H1 (cell line): ENCODE results near the gene ARPP19. TPM values are rescaled to one million over a fixed set of nuclear protein-coding genes. Genes with fewer than 3 reads are reported as not detected.

ENCODE experiments used
- CTCF ChIA-PET: fragments of 300-600 bp; sonication (Branson Sonifier 250); formaldehyde crosslinking; loops from one replicate; lab custom pipeline; 2021; ENCODE audit not compliant: partially characterized antibody; lab: Charles Lee
- POLR2A ChIA-PET: fragments of 300-600 bp; sonication (Branson Sonifier 250); formaldehyde crosslinking; loops from one replicate; lab custom pipeline; 2021; ENCODE audit warnings: inconsistent platforms; ENCODE audit not compliant: partially characterized antibody; lab: Charles Lee
- DNase-seq, 2 experiments: peaks; one replicate each; pipeline versions ENCODE4 v3.0.0 to v3.0.0-alpha.2; 2010 to 2022; ENCODE audit warnings: low spot score in 2 of 2, low read depth in 1 of 2, mixed read lengths in 1 of 2
- FAIRE-seq: peaks from 2 replicates; lab custom pipeline; 2011; peaks lifted over from hg19 to GRCh38; lab: Jason Lieb, UNC
- H2AFZ ChIP-seq: 2 replicates; pipeline ENCODE4 v1.8.1; 2012; ENCODE audit warnings: low read length, inconsistent platforms
- H2AK5ac ChIP-seq: 2 replicates; pipeline ENCODE4 v1.6.1; 2013; ENCODE audit warnings: low read depth, low read length
- H2BK120ac ChIP-seq: replicated peaks from 2 replicates; pipeline ENCODE3; 2013; ENCODE audit warnings: low read depth, low read length, inconsistent platforms
- H2BK12ac ChIP-seq: 2 replicates; pipeline ENCODE4 v1.6.1; 2013; ENCODE audit warnings: low read depth, low read length
- H2BK15ac ChIP-seq: 2 replicates; pipeline ENCODE4 v1.6.1; 2013; ENCODE audit warnings: low read length
- H2BK20ac ChIP-seq: 2 replicates; pipeline ENCODE4 v1.6.1; 2013; ENCODE audit warnings: low read length
- H2BK5ac ChIP-seq: 2 replicates; pipeline ENCODE4 v1.6.1; 2013; ENCODE audit warnings: low read depth, low read length
- H3K14ac ChIP-seq: 2 replicates; pipeline ENCODE4 v1.6.1; 2013; ENCODE audit warnings: inconsistent platforms; ENCODE audit not compliant: insufficient read length
- H3K18ac ChIP-seq: 2 replicates; pipeline ENCODE4 v1.6.1; 2013; ENCODE audit warnings: low read length; ENCODE audit errors: extremely low read depth
- H3K23ac ChIP-seq: 2 replicates; pipeline ENCODE4 v1.6.1; 2013; ENCODE audit warnings: inconsistent platforms; ENCODE audit not compliant: insufficient read length
- H3K23me2 ChIP-seq: 2 replicates; pipeline ENCODE4 v1.6.1; 2013; ENCODE audit warnings: low read depth, low read length
- H3K27ac ChIP-seq: 2 replicates; pipeline ENCODE4 v1.6.1; 2011; ENCODE audit warnings: low read depth, low read length, inconsistent platforms
- H3K27me3 ChIP-seq, 4 experiments: replicated peaks in 1 of 4; 1 replicate in 1 of 4; 2 replicates in 3 of 4; pipeline versions ENCODE4 v1.6.1 to v1.8.1; 2011 to 2013; ENCODE audit warnings: low read length in 3 of 4, mild to moderate bottlenecking in 3 of 4, inconsistent platforms in 2 of 4, mixed read lengths in 2 of 4, moderate library complexity in 1 of 4; ENCODE audit not compliant: control insufficient read depth in 3 of 4, insufficient read depth in 3 of 4; ENCODE audit errors: extremely low read depth in 1 of 4
- H3K36me3 ChIP-seq, 4 experiments: 2 replicates each; pipeline versions ENCODE4 v1.6.1 to v1.8.1; 2011 to 2013; ENCODE audit warnings: mild to moderate bottlenecking in 4 of 4, low read length in 3 of 4, moderate library complexity in 2 of 4, control low read depth in 1 of 4, inconsistent platforms in 1 of 4; ENCODE audit not compliant: insufficient read depth in 4 of 4, control insufficient read depth in 2 of 4
- H3K4ac ChIP-seq: replicated peaks from 2 replicates; pipeline ENCODE3; 2013; ENCODE audit warnings: low read length, low read depth, mixed read lengths, inconsistent platforms; ENCODE audit not compliant: insufficient read length
- H3K4me1 ChIP-seq, 4 experiments: replicated peaks in 1 of 4; 1 replicate in 1 of 4; 2 replicates in 3 of 4; pipeline versions ENCODE4 v1.6.1 to v1.8.1; 2011 to 2013; ENCODE audit warnings: low read length in 3 of 4, inconsistent platforms in 2 of 4, mixed read lengths in 1 of 4; ENCODE audit not compliant: insufficient read depth in 4 of 4, control insufficient read depth in 3 of 4
- H3K4me2 ChIP-seq, 2 experiments: 2 replicates each; pipeline versions ENCODE4 v1.6.1 to v1.8.1; 2011 to 2013; ENCODE audit warnings: low read depth in 2 of 2, low read length in 2 of 2, control low read depth in 1 of 2, inconsistent platforms in 1 of 2, mild to moderate bottlenecking in 1 of 2; ENCODE audit not compliant: insufficient read depth in 1 of 2
- H3K4me3 ChIP-seq, 4 experiments: fragments of 200-600, 300-600 bp in 1 of 4; sonication (generic), shearing (Covaris generic), sonication (Bioruptor Twin) in 1 of 4; 2 replicates each; pipeline versions ENCODE4 v1.5.1 to v1.8.1; 2011 to 2016; ENCODE audit warnings: low read length in 4 of 4, low read depth in 3 of 4, control low read depth in 2 of 4, inconsistent platforms in 2 of 4, mild to moderate bottlenecking in 2 of 4, mixed read lengths in 1 of 4, moderate library complexity in 1 of 4; ENCODE audit not compliant: insufficient read depth in 2 of 4; ENCODE audit errors: extremely low read depth in 1 of 4
- H3K56ac ChIP-seq: replicated peaks from 2 replicates; pipeline ENCODE3; 2013; ENCODE audit warnings: low read depth, mild to moderate bottlenecking, mixed read lengths, low read length, inconsistent platforms; ENCODE audit not compliant: insufficient read length
- H3K79me1 ChIP-seq: 2 replicates; pipeline ENCODE4 v1.6.1; 2013; ENCODE audit warnings: low read depth, low read length, control low read depth
- H3K79me2 ChIP-seq, 2 experiments: 2 replicates each; pipeline versions ENCODE4 v1.6.1 to v1.8.1; 2012 to 2013; ENCODE audit warnings: low read length in 2 of 2, mild to moderate bottlenecking in 2 of 2, inconsistent platforms in 1 of 2; ENCODE audit not compliant: insufficient read depth in 2 of 2, control insufficient read depth in 1 of 2
- H3K9ac ChIP-seq, 4 experiments: replicated peaks in 1 of 4; 1 replicate in 1 of 4; 2 replicates in 3 of 4; pipeline versions ENCODE4 v1.6.1 to v1.8.1; 2011 to 2013; ENCODE audit warnings: low read depth in 3 of 4, low read length in 3 of 4, control low read depth in 2 of 4, mild to moderate bottlenecking in 2 of 4, moderate library complexity in 2 of 4, inconsistent platforms in 1 of 4; ENCODE audit errors: extremely low read depth in 1 of 4
- H3K9me3 ChIP-seq, 2 experiments: 2 replicates each; pipeline versions ENCODE4 v1.6.1 to v1.8.1; 2012 to 2013; ENCODE audit warnings: mild to moderate bottlenecking in 2 of 2, moderate library complexity in 2 of 2, control low read depth in 1 of 2, inconsistent platforms in 1 of 2, low read depth in 1 of 2, low read length in 1 of 2, mixed read lengths in 1 of 2; ENCODE audit not compliant: insufficient read depth in 2 of 2
- H4K20me1 ChIP-seq, 2 experiments: replicated peaks in 1 of 2; 2 replicates each; pipeline versions ENCODE3 to v1.8.1; 2011 to 2013; ENCODE audit warnings: inconsistent platforms in 2 of 2, low read length in 2 of 2, mild to moderate bottlenecking in 1 of 2; ENCODE audit not compliant: insufficient read depth in 2 of 2, control insufficient read depth in 1 of 2
- H4K5ac ChIP-seq: 2 replicates; pipeline ENCODE4 v1.6.1; 2013; ENCODE audit warnings: low read length, low read depth, mixed read lengths, inconsistent platforms; ENCODE audit not compliant: insufficient read length
- H4K8ac ChIP-seq: 2 replicates; pipeline ENCODE4 v1.8.0; 2013; ENCODE audit warnings: mild to moderate bottlenecking, moderate library complexity, low read length, inconsistent platforms; ENCODE audit not compliant: insufficient read depth; ENCODE audit errors: extremely low read depth
- H4K91ac ChIP-seq: replicated peaks from 2 replicates; pipeline ENCODE3; 2013; ENCODE audit warnings: low read length, mixed read lengths, inconsistent platforms; ENCODE audit not compliant: insufficient read length
- BRCA1 ChIP-seq: IDR thresholded peaks from 2 replicates; pipeline ENCODE4 v1.6.1; 2012; ENCODE audit warnings: low read depth, low read length, improper control_type of control experiment
- CBX8 ChIP-seq: fragments of 300-800, 300-1000 bp; sonication (generic); IDR thresholded peaks from 2 replicates; pipeline ENCODE4 v1.7.1; 2016; ENCODE audit warnings: low read depth, low read length, borderline replicate concordance
- CEBPB ChIP-seq: IDR thresholded peaks from 2 replicates; pipeline ENCODE4 v1.6.1; 2012; ENCODE audit warnings: low read depth, low read length
- CHD2 ChIP-seq: IDR thresholded peaks from 2 replicates; pipeline ENCODE4 v1.6.1; 2012; ENCODE audit warnings: low read length, improper control_type of control experiment
- GABPA ChIP-seq: IDR thresholded peaks from 2 replicates; pipeline ENCODE4 v1.6.1; 2011; ENCODE audit warnings: mild to moderate bottlenecking, low read length, moderate library complexity, borderline replicate concordance; ENCODE audit not compliant: insufficient read depth
- JUN ChIP-seq: IDR thresholded peaks from 2 replicates; pipeline ENCODE4 v1.6.1; 2011; ENCODE audit warnings: low read depth, mild to moderate bottlenecking, improper control_type of control experiment, low read length
- POLR2AphosphoS5 ChIP-seq: IDR thresholded peaks from 2 replicates; pipeline ENCODE4 v1.6.1; 2011; ENCODE audit warnings: low read depth, low read length
- POU5F1 ChIP-seq: IDR thresholded peaks from 2 replicates; pipeline ENCODE4 v1.6.1; 2011; ENCODE audit warnings: low read depth, mild to moderate bottlenecking, low read length, moderate library complexity
- SP4 ChIP-seq: IDR thresholded peaks from 2 replicates; pipeline ENCODE4 v1.6.1; 2012; ENCODE audit warnings: low read length, inconsistent platforms
- WGBS, 2 experiments: shearing (Covaris generic) in 1 of 2; methylation state at CpG; one replicate each; pipeline versions ENCODE4 v1.1.6 to v1.1.7; 2013 to 2015; ENCODE audit warnings: low lambda C conversion rate in 2 of 2, mixed read lengths in 2 of 2, inconsistent platforms in 1 of 2, low coverage in 1 of 2, missing lambda C conversion rate in 1 of 2; ENCODE audit not compliant: insufficient replicate concordance in 2 of 2, insufficient coverage in 1 of 2, insufficient read length in 1 of 2; ENCODE audit errors: extremely low coverage in 1 of 2, missing lambda C conversion rate in 1 of 2; 5-methylcytosine and 5-hydroxymethylcytosine counted together
- polyA plus RNA-seq, 7 experiments: library from polyadenylated mRNA; depleted of rRNA in 3 of 7; stranded (reverse) in 5 of 7; unstranded in 2 of 7; fragments of >200 nt in 5 of 7; fragments of 200-250 nt in 2 of 7; gene quantifications; 1 replicate in 5 of 7; 2 replicates in 1 of 7; 4 replicates in 1 of 7; pipeline versions ENCODE4 v1.2.1 to v1.2.3, GENCODE V29; 2011 to 2013; ENCODE audit warnings: missing spikeins in 2 of 7, mixed read lengths in 2 of 7
- total RNA-seq: library from RNA; stranded (reverse); fragmentation: NEBNext Ultra II Directional; extraction: Animal tissue kit (Norgen Biotek cat#: 25700); gene quantifications from 2 replicates; pipeline ENCODE4 v1.2.1, GENCODE V29; 2021
- TF ChIP-seq, protein P1 (sequence below): IDR thresholded peaks from 2 replicates; pipeline ENCODE4 v1.6.1; 2011; ENCODE audit warnings: low read length, improper control_type of control experiment
- TF ChIP-seq, protein P2 (sequence below), 3 experiments: IDR thresholded peaks; 1 replicate in 2 of 3; 2 replicates in 1 of 3; pipeline versions ENCODE4 v1.5.1 to v1.6.1; 2011; ENCODE audit warnings: low read length in 3 of 3, mild to moderate bottlenecking in 3 of 3, inconsistent platforms in 2 of 3, low read depth in 1 of 3, moderate library complexity in 1 of 3; ENCODE audit not compliant: insufficient read depth in 1 of 3; ENCODE audit errors: control extremely low read depth in 1 of 3

Gene ARPP19
- total and polyA plus RNA-seq, 2 of the 8 experiments (the other 6 are each of a cell fraction or from before 2014, with no cell fraction given) = 81.9 to 274 TPM

GRCh38 chr15:52537459-52537858 lies 31.4 kb downstream of the ARPP19 start:
- Histone ChIP-seq H3K79me2 (no peaks in the 10 kb centered on the region), H3K27ac (no peak overlapping the region), H3K18ac (no peak overlapping the region), H2BK120ac (no peak overlapping the region), H2BK12ac (no peak overlapping the region), H3K4ac (no peak overlapping the region), H3K27me3 (no peaks in the 10 kb centered on the region), H2BK15ac (no peak overlapping the region), H3K9ac (no peak overlapping the region), H2AFZ (no peak overlapping the region), H3K36me3 (no peaks in the 10 kb centered on the region), H3K23me2 (no peaks in the 10 kb centered on the region; the same call in 1 of the 2 replicates), H2BK5ac (no peak overlapping the region), H3K4me3 (no peak overlapping the region), H3K9me3 (peaks cover 8 to 14% of the 10 kb centered on the region in 2 experiments; a peak in 3 of 4 replicates), H4K5ac (no peak overlapping the region), H3K56ac (no peak overlapping the region), H3K23ac (no peak overlapping the region), H3K14ac (no peak overlapping the region), H2BK20ac (no peak overlapping the region), H4K8ac (no peak overlapping the region), H3K79me1 (no peaks in the 10 kb centered on the region), H3K4me2 (no peak overlapping the region), H2AK5ac (no peak overlapping the region), H3K4me1 (no peaks in the 10 kb centered on the region), H4K91ac (no peak overlapping the region), H4K20me1 (no peaks in the 10 kb centered on the region)
- ChIA-PET CTCF (interaction anchor here (0.6 kb wide), 1 partner anchor 196 kb away, joined by 3 read pairs; no protein-coding TSS in a partner anchor), POLR2A (interaction anchor here (1.6 kb wide), 1 partner anchor 8 kb away, joined by 4 read pairs; no protein-coding TSS in a partner anchor)
- FAIRE-seq (no peak), DNase-seq (no peak)
- 92% methylated on average over 8 of the region's 8 CpGs; no CpG with 5 or more reads in 1 of the 2 experiments for WGBS, 2 experiments
- TF ChIP-seq, protein P1, sequence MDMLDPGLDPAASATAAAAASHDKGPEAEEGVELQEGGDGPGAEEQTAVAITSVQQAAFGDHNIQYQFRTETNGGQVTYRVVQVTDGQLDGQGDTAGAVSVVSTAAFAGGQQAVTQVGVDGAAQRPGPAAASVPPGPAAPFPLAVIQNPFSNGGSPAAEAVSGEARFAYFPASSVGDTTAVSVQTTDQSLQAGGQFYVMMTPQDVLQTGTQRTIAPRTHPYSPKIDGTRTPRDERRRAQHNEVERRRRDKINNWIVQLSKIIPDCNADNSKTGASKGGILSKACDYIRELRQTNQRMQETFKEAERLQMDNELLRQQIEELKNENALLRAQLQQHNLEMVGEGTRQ = no peak
- TF ChIP-seq SP4 (no peak), POU5F1 (no peak), CEBPB (no peak), POLR2AphosphoS5 (no peak), JUN (no peak), GABPA (no peak), CHD2 (no peak), BRCA1 (no peak), CBX8 (no peak)
- TF ChIP-seq, protein P2, sequence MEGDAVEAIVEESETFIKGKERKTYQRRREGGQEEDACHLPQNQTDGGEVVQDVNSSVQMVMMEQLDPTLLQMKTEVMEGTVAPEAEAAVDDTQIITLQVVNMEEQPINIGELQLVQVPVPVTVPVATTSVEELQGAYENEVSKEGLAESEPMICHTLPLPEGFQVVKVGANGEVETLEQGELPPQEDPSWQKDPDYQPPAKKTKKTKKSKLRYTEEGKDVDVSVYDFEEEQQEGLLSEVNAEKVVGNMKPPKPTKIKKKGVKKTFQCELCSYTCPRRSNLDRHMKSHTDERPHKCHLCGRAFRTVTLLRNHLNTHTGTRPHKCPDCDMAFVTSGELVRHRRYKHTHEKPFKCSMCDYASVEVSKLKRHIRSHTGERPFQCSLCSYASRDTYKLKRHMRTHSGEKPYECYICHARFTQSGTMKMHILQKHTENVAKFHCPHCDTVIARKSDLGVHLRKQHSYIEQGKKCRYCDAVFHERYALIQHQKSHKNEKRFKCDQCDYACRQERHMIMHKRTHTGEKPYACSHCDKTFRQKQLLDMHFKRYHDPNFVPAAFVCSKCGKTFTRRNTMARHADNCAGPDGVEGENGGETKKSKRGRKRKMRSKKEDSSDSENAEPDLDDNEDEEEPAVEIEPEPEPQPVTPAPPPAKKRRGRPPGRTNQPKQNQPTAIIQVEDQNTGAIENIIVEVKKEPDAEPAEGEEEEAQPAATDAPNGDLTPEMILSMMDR (IDR thresholded peaks at IDR 0.05; ENCODE audit: control extremely low read depth in 1 of 3, insufficient read depth in 1 of 3, low read depth in 1 of 3, low read length in 3 of 3) = no peak
